ENCODE data around the gene SLC6A9.

The SLC6A9 gene

GRCh38 chr1:44045064-44045463 is 13.8 kb upstream of the SLC6A9 start:
- no peak for TF ChIP-seq FOXM1 (IDR thresholded peaks at IDR 0.05; ENCODE audit: borderline replicate concordance, low read depth)
- TF ChIP-seq MAX (IDR thresholded peaks at IDR 0.05): no peak
- TF ChIP-seq RAD21 (IDR thresholded peaks at IDR 0.05; ENCODE audit: low read depth): no peak
- TF ChIP-seq CEBPB (IDR thresholded peaks at IDR 0.05): no peak
- TF ChIP-seq TEAD4 (IDR thresholded peaks at IDR 0.05): no peak
- TF ChIP-seq EP300 (IDR thresholded peaks at IDR 0.05; ENCODE audit: borderline replicate concordance): no peak
- no peak for TF ChIP-seq TAF1 (IDR thresholded peaks at IDR 0.05; ENCODE audit: low read depth)
- TF ChIP-seq REST (IDR thresholded peaks at IDR 0.05; ENCODE audit: low read depth): no peak
- TF ChIP-seq TCF12 (IDR thresholded peaks at IDR 0.05; ENCODE audit: low read depth): no peak
- TF ChIP-seq YY1 (IDR thresholded peaks at IDR 0.05; ENCODE audit: low read depth): no peak

- TF ChIP-seq TAF1 (IDR thresholded peaks at IDR 0.05; ENCODE audit: low read depth) (no peak), TEAD4 (IDR thresholded peaks at IDR 0.05) (no peak), REST (IDR thresholded peaks at IDR 0.05; ENCODE audit: low read depth) (no peak), EP300 (IDR thresholded peaks at IDR 0.05; ENCODE audit: borderline replicate concordance) (no peak), USF1 (IDR thresholded peaks at IDR 0.05) (no peak), YY1 (IDR thresholded peaks at IDR 0.05; ENCODE audit: low read depth) (no peak), ZBTB7A (IDR thresholded peaks at IDR 0.05; ENCODE audit: low read depth) (no peak), CEBPB (IDR thresholded peaks at IDR 0.05) (no peak), TCF12 (IDR thresholded peaks at IDR 0.05; ENCODE audit: low read depth) (no peak), CREB1 (IDR thresholded peaks at IDR 0.05; ENCODE audit: low read depth) (no peak), NFIC (IDR thresholded peaks at IDR 0.05) (no peak), EGR1 (IDR thresholded peaks at IDR 0.05) (no peak), MAX (IDR thresholded peaks at IDR 0.05) (no peak), FOXM1 (IDR thresholded peaks at IDR 0.05; ENCODE audit: borderline replicate concordance, low read depth) (no peak), RAD21 (IDR thresholded peaks at IDR 0.05; ENCODE audit: low read depth) (no peak)
These were observed 13.0 kb upstream of the SLC6A9 start for GRCh38 chr1:44044071-44044801.

GRCh38 chr1:44043176-44044070 is 12.2 kb upstream of the SLC6A9 start:
- TF ChIP-seq MAX (IDR thresholded peaks at IDR 0.05) (no peak), ZBTB7A (IDR thresholded peaks at IDR 0.05; ENCODE audit: low read depth) (no peak), EGR1 (IDR thresholded peaks at IDR 0.05) (no peak), CEBPB (IDR thresholded peaks at IDR 0.05) (no peak), TCF12 (IDR thresholded peaks at IDR 0.05; ENCODE audit: low read depth) (no peak), RAD21 (IDR thresholded peaks at IDR 0.05; ENCODE audit: low read depth) (no peak), NFIC (IDR thresholded peaks at IDR 0.05) (no peak), REST (IDR thresholded peaks at IDR 0.05; ENCODE audit: low read depth) (no peak), USF1 (IDR thresholded peaks at IDR 0.05) (no peak), FOXM1 (IDR thresholded peaks at IDR 0.05; ENCODE audit: borderline replicate concordance, low read depth) (no peak), EP300 (IDR thresholded peaks at IDR 0.05; ENCODE audit: borderline replicate concordance) (no peak), TAF1 (IDR thresholded peaks at IDR 0.05; ENCODE audit: low read depth) (no peak), YY1 (IDR thresholded peaks at IDR 0.05; ENCODE audit: low read depth) (no peak), CREB1 (IDR thresholded peaks at IDR 0.05; ENCODE audit: low read depth) (no peak), TEAD4 (IDR thresholded peaks at IDR 0.05) (no peak)
